Adipocyte (in vitro differentiated cells): ENCODE measurements around the gene HSP90AA1.

ENCODE experiments used
- DNase-seq: peaks from one replicate; pipeline ENCODE4 v3.0.0-alpha.2; 2015; ENCODE audit warnings: low read depth
- H3K27me3 ChIP-seq: replicated peaks from 2 replicates; pipeline ENCODE4 v1.7.0; 2013; ENCODE audit warnings: mild to moderate bottlenecking, low read length, moderate library complexity; ENCODE audit not compliant: control insufficient read depth, insufficient read depth
- H3K36me3 ChIP-seq: 2 replicates; pipeline ENCODE4 v1.7.0; 2013; ENCODE audit warnings: low read length, mild to moderate bottlenecking, moderate library complexity; ENCODE audit not compliant: control insufficient read depth, insufficient read depth, severe bottlenecking
- H3K4me1 ChIP-seq: 2 replicates; pipeline ENCODE4 v1.7.0; 2013; ENCODE audit warnings: mild to moderate bottlenecking, low read length, moderate library complexity; ENCODE audit not compliant: control insufficient read depth, insufficient read depth
- H3K4me3 ChIP-seq: 2 replicates; pipeline ENCODE4 v1.7.0; 2013; ENCODE audit warnings: mild to moderate bottlenecking, low read length, moderate library complexity
- H3K9ac ChIP-seq: 2 replicates; pipeline ENCODE4 v1.7.0; 2013; ENCODE audit warnings: mild to moderate bottlenecking, low read length, moderate library complexity
- H3K9me3 ChIP-seq: 2 replicates; pipeline ENCODE4 v1.7.0; 2013; ENCODE audit warnings: mild to moderate bottlenecking, low read length, moderate library complexity; ENCODE audit not compliant: control insufficient read depth

Gene HSP90AA1

GRCh38 chr14:102049258-102050025 is 37.4 kb downstream of the HSP90AA1 start:
- peaks cover 78% of the 10 kb centered on the region for H3K36me3 ChIP-seq
- peaks cover 13% of the 10 kb centered on the region for H3K4me1 ChIP-seq
- no peak for DNase-seq
- no peaks in the 10 kb centered on the region for H3K9me3 ChIP-seq
- H3K9ac ChIP-seq: no peak overlapping the region
- no peak overlapping the region for H3K4me3 ChIP-seq
- no peaks in the 10 kb centered on the region for H3K27me3 ChIP-seq

GRCh38 chr14:102047808-102048540 is 38.9 kb downstream of the HSP90AA1 start:
- Histone ChIP-seq H3K36me3 (peaks cover 86% of the 10 kb centered on the region), H3K27me3 (no peaks in the 10 kb centered on the region), H3K9ac (no peak overlapping the region), H3K4me3 (no peak overlapping the region), H3K9me3 (no peaks in the 10 kb centered on the region), H3K4me1 (peaks cover 21% of the 10 kb centered on the region)
- DNase-seq: no peak

GRCh38 chr14:102046337-102047278 is 40.2 kb downstream of the HSP90AA1 start:
- Histone ChIP-seq H3K9ac (peak overlapping the region; percentile 7), H3K36me3 (peaks cover 87% of the 10 kb centered on the region), H3K27me3 (no peaks in the 10 kb centered on the region), H3K4me1 (peaks cover 21% of the 10 kb centered on the region), H3K4me3 (no peak overlapping the region), H3K9me3 (no peaks in the 10 kb centered on the region)
- DNase-seq: peak; percentile 29

- no peaks in the 10 kb centered on the region for H3K27me3 ChIP-seq
- no peaks in the 10 kb centered on the region for H3K9me3 ChIP-seq
- no peak overlapping the region for H3K4me3 ChIP-seq
- peaks cover 87% of the 10 kb centered on the region for H3K36me3 ChIP-seq
- H3K9ac ChIP-seq: peak overlapping the region; percentile 22
- peaks cover 21% of the 10 kb centered on the region for H3K4me1 ChIP-seq
- DNase-seq: no peak
Measured at GRCh38 chr14:102044566-102044965, 42.3 kb downstream of the HSP90AA1 start.

GRCh38 chr14:102043251-102044025 is 43.4 kb downstream of the HSP90AA1 start:
- no peak overlapping the region for H3K9ac ChIP-seq
- H3K4me1 ChIP-seq: peaks cover 21% of the 10 kb centered on the region
- H3K27me3 ChIP-seq: no peaks in the 10 kb centered on the region
- no peak for DNase-seq
- no peak overlapping the region for H3K4me3 ChIP-seq
- H3K9me3 ChIP-seq: no peaks in the 10 kb centered on the region
- H3K36me3 ChIP-seq: peaks cover 87% of the 10 kb centered on the region

GRCh38 chr14:102042699-102043098 is 44.1 kb downstream of the HSP90AA1 start:
- Histone ChIP-seq H3K4me1 (peaks cover 21% of the 10 kb centered on the region), H3K9me3 (no peaks in the 10 kb centered on the region), H3K36me3 (peaks cover 87% of the 10 kb centered on the region), H3K4me3 (no peak overlapping the region), H3K27me3 (no peaks in the 10 kb centered on the region), H3K9ac (no peak overlapping the region)
- DNase-seq: no peak

GRCh38 chr14:102040153-102040552 is 46.7 kb downstream of the HSP90AA1 start:
- DNase-seq: no peak
- Histone ChIP-seq H3K9ac (no peak overlapping the region), H3K4me1 (peaks cover 8% of the 10 kb centered on the region), H3K4me3 (no peak overlapping the region), H3K9me3 (no peaks in the 10 kb centered on the region), H3K36me3 (peaks cover 99% of the 10 kb centered on the region), H3K27me3 (no peaks in the 10 kb centered on the region)

- Histone ChIP-seq H3K27me3 (no peaks in the 10 kb centered on the region), H3K9me3 (no peaks in the 10 kb centered on the region), H3K4me3 (no peak overlapping the region), H3K4me1 (peaks cover 5% of the 10 kb centered on the region), H3K36me3 (peaks cover 98% of the 10 kb centered on the region), H3K9ac (no peak overlapping the region)
- no peak for DNase-seq
Measured at GRCh38 chr14:102039157-102039556, 47.7 kb downstream of the HSP90AA1 start.

- Histone ChIP-seq H3K27me3 (no peaks in the 10 kb centered on the region), H3K4me3 (no peak overlapping the region), H3K36me3 (peaks cover 99% of the 10 kb centered on the region), H3K9me3 (no peaks in the 10 kb centered on the region), H3K9ac (no peak overlapping the region), H3K4me1 (no peaks in the 10 kb centered on the region)
- DNase-seq: no peak
Measured at GRCh38 chr14:102037686-102038085, 49.2 kb downstream of the HSP90AA1 start.

GRCh38 chr14:102035914-102036313 is 50.9 kb downstream of the HSP90AA1 start:
- Histone ChIP-seq H3K4me1 (no peaks in the 10 kb centered on the region), H3K27me3 (no peaks in the 10 kb centered on the region), H3K9me3 (no peaks in the 10 kb centered on the region), H3K4me3 (no peak overlapping the region), H3K36me3 (peaks cover 97% of the 10 kb centered on the region), H3K9ac (no peak overlapping the region)
- no peak for DNase-seq
